NCI-H1105 (cell line): ENCODE results near the gene MVB12B.

Source experiments
- DNase-seq: peaks from one replicate; lab custom pipeline; 2025; lab: John Stamatoyannopoulos, UW

The MVB12B gene

DNA sequence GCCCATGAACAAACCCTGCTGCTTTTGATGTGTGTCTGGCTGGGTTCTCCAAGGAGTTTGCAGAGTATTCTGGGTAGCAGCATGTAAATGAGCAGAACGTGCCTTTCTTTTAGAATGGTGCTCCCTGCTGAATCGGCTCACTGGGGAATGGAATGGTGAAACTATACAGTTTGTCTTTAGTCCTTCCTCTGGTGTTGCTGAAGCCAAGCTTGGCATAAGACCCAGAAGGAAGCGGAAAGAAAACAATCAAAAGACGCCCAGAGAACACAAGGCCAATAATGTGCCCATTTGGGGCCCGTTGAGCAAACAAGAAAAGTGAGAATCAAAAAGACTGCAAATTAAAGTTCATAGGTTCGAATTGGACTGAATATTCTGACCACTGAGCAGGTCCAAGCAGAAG lies 60.1 kb downstream of the MVB12B start:
- no peak for DNase-seq

- DNase-seq: no peak
Measured at GRCh38 chr9:126388964-126389708, 62.5 kb downstream of the MVB12B start.

GRCh38 chr9:126389992-126390391 lies 63.4 kb downstream of the MVB12B start:
- DNase-seq: no peak

- no peak for DNase-seq
Measured at GRCh38 chr9:126390923-126391322, 64.3 kb downstream of the MVB12B start.

- no peak for DNase-seq
Measured at GRCh38 chr9:126391713-126392661, 65.4 kb downstream of the MVB12B start.

DNA sequence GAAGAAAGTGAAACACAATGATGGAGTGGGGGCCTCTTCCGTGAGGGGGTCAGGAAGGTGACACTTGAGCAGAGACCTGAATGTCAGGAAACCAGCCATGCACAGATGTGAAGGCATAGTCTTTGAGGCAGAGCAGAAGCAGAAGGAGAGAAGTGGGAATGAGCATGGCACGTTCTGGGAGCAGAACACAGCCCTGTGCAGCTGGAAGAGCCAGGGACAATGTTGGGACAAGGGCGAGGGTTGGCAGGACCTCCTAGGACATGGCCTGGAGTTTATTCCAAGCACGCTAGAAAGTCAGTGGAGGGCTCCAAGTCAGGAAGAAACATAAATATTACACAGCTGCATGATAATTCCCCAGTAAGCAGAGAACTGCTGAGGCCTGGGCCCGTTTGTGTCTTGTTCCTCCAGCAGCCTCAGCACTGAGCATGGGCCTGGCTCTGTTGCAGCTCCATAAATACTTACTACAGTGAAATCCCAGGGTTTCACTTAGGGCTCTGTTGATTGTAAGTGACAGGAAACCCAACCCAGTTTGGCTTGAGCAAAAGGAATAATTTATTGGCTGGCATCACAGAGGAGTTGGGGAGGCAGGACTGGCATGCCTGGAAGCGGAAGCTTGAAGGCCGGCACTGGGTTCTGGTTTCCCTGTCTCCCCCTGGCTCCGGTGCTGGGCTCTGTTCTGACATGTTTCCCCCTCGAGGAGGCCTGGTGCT lies 66.2 kb downstream of the MVB12B start:
- DNase-seq: no peak

DNA sequence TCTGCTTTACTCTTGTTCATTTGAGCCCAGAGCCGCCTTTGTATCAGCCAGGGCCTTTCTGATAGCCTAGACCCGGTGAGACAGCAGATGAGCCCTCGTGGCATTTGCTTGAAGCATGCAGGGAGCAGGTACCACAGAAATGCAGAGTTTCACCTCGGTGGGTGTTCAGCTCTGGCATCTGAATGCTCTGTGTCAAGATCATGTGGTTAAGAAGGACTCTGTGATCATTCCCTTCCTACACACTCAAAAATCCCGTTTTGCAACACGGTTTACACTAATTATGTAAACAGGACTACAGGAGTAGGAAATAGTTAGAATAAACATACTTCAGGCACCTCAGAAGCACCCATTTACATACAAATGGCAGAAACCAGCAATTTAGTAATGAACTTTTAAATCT lies 67.2 kb downstream of the MVB12B start:
- DNase-seq: no peak

DNA sequence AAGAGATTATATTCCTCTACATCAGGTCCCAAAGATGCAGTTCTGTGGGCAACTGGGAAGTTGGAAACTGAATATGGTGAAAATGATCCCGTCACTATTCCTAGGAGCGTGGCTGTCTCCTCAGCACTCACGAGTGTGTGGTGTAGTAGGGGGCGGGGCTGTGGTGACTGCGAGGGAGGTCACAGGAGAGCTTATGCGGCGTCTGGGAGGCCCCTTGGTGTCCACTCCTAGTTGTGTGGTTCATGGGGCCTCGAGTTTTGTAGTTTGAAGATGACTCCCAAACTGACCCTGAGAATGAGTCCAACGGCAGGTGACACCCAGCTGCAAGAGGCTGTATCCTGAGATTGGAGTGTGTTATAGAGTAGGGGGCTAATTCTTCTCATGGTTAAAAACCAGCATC lies 68.2 kb downstream of the MVB12B start:
- no peak for DNase-seq

DNA sequence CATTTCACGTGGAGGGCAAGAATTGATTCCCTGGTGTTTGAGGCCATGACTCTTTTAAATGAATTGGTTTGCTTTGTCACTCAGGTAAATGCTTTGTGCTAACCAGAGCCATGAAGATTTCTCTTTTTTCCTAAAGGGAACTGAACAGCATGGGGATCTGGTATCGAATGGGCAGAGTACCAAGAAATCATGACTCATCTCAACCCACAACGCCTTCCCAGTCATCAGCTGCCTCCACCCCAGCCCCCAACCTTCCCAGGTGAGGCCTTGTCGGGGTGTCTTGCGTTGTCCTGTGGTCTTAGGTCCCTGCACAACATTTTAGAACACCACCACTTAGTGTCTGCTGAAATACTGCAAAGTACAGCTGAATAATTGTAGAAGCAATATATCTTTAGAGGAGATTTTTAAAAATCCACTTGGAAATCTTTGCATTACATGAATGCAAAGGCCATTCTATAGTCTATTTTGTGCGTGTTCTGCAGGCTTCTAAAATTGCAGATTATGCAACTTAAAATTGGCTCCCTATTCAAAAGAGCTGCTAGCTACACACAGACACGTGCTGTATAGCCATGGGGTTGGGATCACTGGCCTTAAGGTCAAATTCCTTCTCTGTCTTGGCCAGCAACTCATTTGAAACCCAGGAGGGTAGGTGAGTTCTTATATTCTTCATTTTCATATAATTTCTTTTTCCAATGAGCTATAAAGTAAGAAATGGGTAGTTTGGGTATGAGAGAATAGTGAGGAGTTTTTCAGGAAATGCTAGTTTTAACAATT lies 69.0 kb downstream of the MVB12B start:
- no peak for DNase-seq

DNA sequence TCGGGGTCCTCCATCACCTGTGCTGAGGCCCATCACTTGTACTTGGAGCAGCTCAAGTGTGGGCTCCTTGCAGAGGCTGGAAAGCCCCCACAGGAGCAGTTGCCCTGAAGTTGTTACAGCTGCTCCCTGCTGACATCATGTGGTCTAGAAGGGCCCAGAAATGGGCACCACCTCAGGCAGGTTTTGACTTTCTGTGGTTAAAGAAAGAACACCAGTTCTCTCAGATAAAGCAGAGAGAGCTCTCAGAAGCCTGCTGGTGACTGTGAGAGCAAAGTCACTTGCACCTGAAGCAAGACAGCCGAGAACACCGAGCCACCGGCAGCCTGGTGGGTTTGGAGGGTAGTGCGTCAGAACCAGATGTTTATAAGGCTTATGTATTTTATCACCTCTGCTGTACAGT lies 70.4 kb downstream of the MVB12B start:
- DNase-seq: no peak

GRCh38 chr9:126398403-126399058 lies 71.9 kb downstream of the MVB12B start:
- DNase-seq: peak; percentile 25

- DNase-seq: no peak
Measured at GRCh38 chr9:126399251-126399650, 72.6 kb downstream of the MVB12B start.

GRCh38 chr9:126399789-126400188 lies 73.2 kb downstream of the MVB12B start:
- DNase-seq: no peak

DNA sequence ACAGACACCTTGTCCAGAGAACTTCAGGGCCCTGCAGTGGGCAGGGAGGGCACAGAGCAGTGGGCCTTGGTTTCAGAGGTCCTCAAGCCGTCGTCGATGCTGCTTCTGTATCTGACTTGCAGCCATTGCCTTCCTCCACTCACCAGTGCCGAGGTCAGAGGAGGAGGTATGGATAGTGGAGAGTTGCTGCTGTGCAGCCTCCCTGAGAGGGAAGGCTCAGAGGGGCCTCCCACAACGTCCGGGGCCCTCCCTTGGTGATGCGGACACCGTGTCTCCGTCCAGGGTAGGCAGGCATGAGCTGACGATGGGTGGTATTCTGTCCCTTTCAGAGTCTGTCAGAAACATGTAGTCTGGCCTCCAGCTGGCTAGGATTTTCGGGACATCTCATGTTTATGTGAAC lies 73.9 kb downstream of the MVB12B start:
- no peak for DNase-seq

DNA sequence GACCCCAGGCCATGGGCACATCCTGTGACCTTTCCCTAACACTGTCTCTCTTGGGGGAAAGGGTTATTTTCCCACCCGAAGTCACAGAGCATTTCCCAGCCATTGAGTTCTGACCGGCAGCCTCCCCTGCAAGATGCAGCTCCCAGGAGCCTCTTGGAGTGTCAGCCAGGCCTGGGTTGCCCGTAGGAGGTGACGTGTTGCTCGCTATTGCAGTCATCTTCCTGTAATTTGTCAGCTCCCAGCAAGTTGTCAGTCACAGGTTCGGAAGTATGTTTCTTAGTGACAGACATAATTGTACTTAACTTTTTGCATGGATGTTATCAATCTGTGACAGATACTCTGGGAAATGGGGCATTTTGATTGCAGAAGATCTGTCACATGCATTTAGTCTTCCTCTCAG lies 74.5 kb downstream of the MVB12B start:
- no peak for DNase-seq

GRCh38 chr9:126401581-126401980 lies 75.0 kb downstream of the MVB12B start:
- DNase-seq: no peak

DNA sequence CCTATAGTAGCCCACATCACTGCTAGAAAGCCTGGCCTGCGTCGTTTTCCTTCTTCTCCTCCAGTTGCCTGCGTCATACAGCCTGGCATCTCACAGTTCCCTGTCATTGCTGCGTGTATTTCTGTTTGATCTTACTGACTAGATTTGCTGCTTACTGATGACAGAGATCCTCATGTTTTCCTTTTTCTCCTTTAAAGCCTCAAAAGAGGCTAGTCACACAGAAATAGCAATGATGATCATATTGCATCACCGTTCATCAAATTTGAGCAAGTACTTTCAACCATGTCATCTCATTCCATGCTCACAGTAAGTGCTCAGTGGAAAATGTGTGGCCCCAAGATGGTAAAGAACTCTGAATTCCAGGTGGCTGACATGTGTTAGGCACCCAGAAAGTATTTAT lies 76.8 kb downstream of the MVB12B start:
- DNase-seq: no peak

DNA sequence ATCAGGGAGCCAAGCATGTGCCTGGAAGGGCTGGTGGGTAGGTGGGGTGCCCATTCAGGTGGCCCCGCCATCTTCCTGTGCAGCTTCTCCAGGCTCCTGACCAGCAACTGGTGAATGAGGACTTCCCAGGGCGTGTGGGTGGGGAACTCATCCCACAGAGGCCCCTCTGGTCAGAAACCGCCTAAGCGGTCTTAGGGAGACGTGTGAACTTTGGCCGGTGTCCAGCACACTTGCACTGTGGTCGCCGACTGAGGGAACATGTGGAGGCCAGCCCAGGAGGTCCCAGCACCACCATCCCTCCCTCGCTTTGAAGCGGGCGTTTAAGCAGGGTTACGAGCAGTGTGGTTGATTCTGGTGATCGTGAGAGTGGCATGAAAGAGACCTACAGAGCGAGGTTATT lies 77.8 kb downstream of the MVB12B start:
- DNase-seq: no peak

GRCh38 chr9:126406075-126406667 lies 79.5 kb downstream of the MVB12B start:
- no peak for DNase-seq

DNA sequence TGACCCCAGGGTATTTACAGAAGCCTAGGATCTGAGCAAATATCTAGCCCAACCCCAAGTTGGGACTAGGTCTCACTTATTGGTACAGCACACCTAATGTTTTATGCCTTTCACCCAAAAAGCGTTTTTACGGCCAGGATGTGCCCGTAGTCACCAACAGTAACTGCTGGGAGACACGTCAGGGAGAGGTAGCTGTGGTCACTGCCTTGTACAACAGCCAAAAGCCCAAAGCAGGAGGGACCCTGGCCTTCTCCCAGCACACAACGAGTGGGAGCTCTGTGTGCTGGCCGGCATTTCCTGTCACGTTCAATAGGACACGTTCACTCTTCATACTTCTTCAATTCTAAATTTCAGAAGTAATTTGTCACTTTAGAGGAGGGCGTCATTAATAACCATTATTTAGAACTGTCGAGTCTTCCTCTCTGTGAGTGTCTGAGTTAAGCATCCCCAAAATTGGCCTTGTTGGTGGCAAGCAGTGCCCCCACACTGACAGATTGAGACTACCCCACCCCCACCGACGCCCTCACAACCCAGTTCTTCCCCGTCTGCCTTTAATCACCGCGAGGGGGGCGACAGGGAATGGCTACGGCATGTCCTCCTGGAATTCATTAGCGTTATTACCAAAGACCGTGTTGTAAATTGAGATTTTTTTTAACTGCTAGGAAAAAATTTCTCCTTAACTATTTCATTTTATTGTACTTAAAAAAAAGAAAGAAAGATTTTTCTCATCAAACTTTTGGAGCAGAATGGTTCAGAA lies 80.7 kb downstream of the MVB12B start:
- no peak for DNase-seq
